GM13977 (cell line): ENCODE measurements around the gene PRELID2.
"Not testable (repeated sequence)": the region's sequence is repeated elsewhere in the genome, so short reads cannot be mapped to it uniquely, and the experiment has no call there.

Experiments
- DNase-seq: peaks from one replicate; pipeline ENCODE4 v3.0.0; 2012; ENCODE audit warnings: low spot score
- in situ Hi-C: fragments of 300-500 bp; cut with MboI; formaldehyde crosslinking; loops from one replicate; pipeline ENCODE4 v1.12.0; 2022; ENCODE audit warnings: low sequenced_read_pairs, low pct_unique_long_range_greater_than_20kb, mixed read lengths, inconsistent platforms; ENCODE audit not compliant: unreplicated experiment
- TF ChIP-seq, protein P1 (sequence below): IDR thresholded peaks from 2 replicates; pipeline ENCODE4 v1.5.1; 2012; ENCODE audit warnings: mild to moderate bottlenecking, control low read depth; ENCODE audit not compliant: insufficient read depth; ENCODE audit errors: extremely low read depth, missing control alignments

Gene PRELID2

DNA sequence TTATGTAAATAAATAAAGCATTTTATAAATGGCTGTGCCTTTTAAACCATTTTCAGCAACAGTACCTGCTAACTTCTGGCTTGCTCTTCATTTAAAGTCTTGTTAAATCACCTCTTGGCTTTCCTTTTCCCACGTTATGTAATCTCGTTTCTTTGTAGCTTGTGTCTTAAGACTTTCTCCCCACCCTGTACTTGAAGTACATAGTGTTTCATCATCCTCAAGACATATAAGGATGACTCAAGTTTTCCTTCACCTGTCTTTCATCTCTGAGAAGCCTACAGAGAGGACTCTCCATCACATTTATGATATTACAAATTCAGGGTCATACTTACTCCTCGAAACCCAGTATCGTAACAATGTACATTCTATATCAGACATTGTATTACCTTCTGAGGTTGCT, 33.9 kb downstream of the PRELID2 start:
- in situ Hi-C loops, result no loop called here
- TF ChIP-seq, protein P1, sequence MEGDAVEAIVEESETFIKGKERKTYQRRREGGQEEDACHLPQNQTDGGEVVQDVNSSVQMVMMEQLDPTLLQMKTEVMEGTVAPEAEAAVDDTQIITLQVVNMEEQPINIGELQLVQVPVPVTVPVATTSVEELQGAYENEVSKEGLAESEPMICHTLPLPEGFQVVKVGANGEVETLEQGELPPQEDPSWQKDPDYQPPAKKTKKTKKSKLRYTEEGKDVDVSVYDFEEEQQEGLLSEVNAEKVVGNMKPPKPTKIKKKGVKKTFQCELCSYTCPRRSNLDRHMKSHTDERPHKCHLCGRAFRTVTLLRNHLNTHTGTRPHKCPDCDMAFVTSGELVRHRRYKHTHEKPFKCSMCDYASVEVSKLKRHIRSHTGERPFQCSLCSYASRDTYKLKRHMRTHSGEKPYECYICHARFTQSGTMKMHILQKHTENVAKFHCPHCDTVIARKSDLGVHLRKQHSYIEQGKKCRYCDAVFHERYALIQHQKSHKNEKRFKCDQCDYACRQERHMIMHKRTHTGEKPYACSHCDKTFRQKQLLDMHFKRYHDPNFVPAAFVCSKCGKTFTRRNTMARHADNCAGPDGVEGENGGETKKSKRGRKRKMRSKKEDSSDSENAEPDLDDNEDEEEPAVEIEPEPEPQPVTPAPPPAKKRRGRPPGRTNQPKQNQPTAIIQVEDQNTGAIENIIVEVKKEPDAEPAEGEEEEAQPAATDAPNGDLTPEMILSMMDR, result no peak
- no peak for DNase-seq

DNA sequence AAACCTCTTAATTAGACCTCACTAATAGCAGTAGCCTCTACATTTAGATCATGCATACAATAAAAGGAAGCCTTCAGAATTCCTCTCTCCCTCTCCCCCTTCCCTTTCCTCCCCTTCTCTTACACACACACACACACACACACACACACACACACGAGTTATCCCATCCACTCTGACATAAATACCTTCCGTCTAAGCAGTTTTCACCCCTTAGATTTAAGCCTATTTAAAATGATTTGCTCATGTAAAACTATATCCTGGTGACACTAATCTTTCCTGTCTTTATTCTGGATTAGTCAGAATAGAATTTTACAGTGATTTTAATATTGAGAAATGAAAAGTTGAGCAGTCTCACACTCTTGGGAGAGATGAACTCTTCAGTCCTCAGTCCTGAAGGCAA, 35.0 kb downstream of the PRELID2 start:
- no peak for DNase-seq
- TF ChIP-seq, protein P1, result no peak
- in situ Hi-C loops, result no loop called here

- in situ Hi-C loops, DNase-seq: not testable (repeated sequence)
Measured at GRCh38 chr5:145798503-145798902, 36.6 kb downstream of the PRELID2 start.

GRCh38 chr5:145797336-145797735, 37.8 kb downstream of the PRELID2 start:
- DNase-seq, result no peak
- in situ Hi-C loops, result no loop called here
- TF ChIP-seq, protein P1, result no peak

DNA sequence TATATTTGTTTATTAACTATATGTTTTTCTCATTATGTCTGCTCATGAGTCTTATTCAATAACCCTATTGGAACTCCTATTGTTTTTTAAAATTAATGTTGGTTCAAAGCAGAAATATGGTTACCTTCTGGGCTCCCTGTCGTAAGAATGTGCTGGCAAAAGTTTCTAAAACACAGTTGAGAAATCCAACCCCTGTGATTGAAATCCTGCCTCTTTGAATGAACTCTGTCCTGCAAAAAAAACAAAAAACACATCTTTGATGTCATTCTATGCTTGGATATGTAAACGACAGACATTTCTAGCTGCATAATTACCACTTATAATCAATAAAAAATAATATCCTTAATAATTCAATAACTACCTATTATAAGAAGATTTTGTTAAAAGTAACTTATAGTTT, 38.8 kb downstream of the PRELID2 start:
- in situ Hi-C loops, result no loop called here
- TF ChIP-seq, protein P1, result no peak
- DNase-seq, result no peak

DNA sequence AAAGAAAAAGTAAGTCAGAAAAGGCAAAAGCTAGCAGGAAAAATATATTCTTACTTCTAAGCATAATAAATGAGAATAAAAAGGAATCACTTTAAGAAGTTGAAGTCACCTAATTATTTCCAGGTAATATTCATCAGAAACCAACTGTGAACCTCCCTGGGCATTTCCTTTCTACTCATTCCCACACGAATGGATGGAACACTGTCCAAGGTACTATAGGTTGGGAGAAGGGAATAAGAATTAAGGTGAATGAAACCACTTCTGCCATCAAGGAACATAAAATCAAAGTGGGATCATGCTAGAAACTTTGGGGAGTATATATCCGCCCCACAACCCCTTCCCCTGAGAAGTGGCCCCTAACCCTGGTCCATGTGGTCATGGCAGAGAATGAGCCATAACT, 41.6 kb downstream of the PRELID2 start:
- in situ Hi-C loops, result no loop called here
- DNase-seq, result no peak
- TF ChIP-seq, protein P1, result no peak

DNA sequence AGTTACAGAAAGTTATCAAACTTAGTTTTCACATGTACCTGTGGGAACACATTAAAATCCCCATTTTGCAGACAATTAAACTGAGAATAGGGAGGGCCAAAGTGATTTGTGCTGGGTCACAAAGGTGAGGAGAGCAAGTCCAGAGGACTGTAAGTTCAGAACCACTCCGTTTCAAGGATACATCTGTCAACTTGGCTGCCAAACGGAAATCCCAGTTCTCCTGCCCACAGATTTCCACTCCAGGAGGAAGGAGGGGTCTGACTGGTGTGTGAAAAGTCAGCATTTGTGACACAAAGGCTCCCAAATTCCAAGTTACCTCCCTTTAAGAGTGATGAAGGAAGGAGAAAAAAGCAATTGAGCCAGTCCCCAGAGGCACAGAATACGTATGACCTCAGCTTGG, 42.3 kb downstream of the PRELID2 start:
- TF ChIP-seq, protein P1, result no peak
- DNase-seq, result no peak
- in situ Hi-C loops, result no loop called here
